Gastrocnemius medialis (tissue), 4 donors: Measurements from ENCODE around the gene TMEM150C. TPM values are rescaled to one million over a fixed set of nuclear protein-coding genes. Genes with fewer than 3 reads are reported as not detected.
"Not testable (repeated sequence)": the region's sequence is repeated elsewhere in the genome, so short reads cannot be mapped to it uniquely, and the experiment has no call there.

Experiments used
- ATAC-seq, 2 donors: fragments of 150-250 bp; one replicate each; pipeline ENCODE4 v1.9.1; 2016
- DNase-seq, 2 donors: peaks; one replicate each; pipeline ENCODE4 v3.0.0-alpha.2; 2019
- H3K27ac ChIP-seq, 4 donors: fragments of 200-600 bp; sonication (generic); 1 replicate in 1 of 4; 2 replicates in 3 of 4; pipeline ENCODE4 v1.5.1; 2016 to 2018; ENCODE audit warnings: mild to moderate bottlenecking in 2 of 4, moderate library complexity in 1 of 4
- H3K27me3 ChIP-seq, 3 donors: fragments of 200-600 bp; sonication (generic) in 2 of 3; 1 replicate in 1 of 3; 2 replicates in 2 of 3; pipeline versions ENCODE4 v1.5.1 to v1.6.0; 2016 to 2019; ENCODE audit warnings: mild to moderate bottlenecking in 1 of 3, moderate library complexity in 1 of 3
- H3K36me3 ChIP-seq, 2 donors: fragments of 200-600 bp; sonication (generic) in 1 of 2; one replicate each; pipeline ENCODE4 v1.5.1; 2017 to 2018
- H3K4me1 ChIP-seq, 2 donors: fragments of 200-600 bp; sonication (generic) in 1 of 2; one replicate each; pipeline ENCODE4 v1.5.1; 2016 to 2017; ENCODE audit warnings: mild to moderate bottlenecking in 2 of 2
- H3K4me3 ChIP-seq, 4 donors: fragments of 200-600 bp; sonication (generic) in 3 of 4; 1 replicate in 1 of 4; 2 replicates in 3 of 4; pipeline ENCODE4 v1.5.1; 2016 to 2019; ENCODE audit warnings: mild to moderate bottlenecking in 2 of 4
- H3K9me3 ChIP-seq, 3 donors: fragments of 200-600 bp; sonication (generic) in 2 of 3; 1 replicate in 1 of 3; 2 replicates in 2 of 3; pipeline ENCODE4 v1.5.1; 2016 to 2019
- POLR2A ChIP-seq, 2 donors: fragments of 450-650 bp; IDR thresholded peaks; one replicate each; pipeline ENCODE4 v1.6.1; 2017; ENCODE audit warnings: antibody characterized with exemption in 2 of 2, mild to moderate bottlenecking in 2 of 2, moderate library complexity in 2 of 2
- in situ Hi-C, 4 donors: fragments of 200-750 bp; cut with MboI; loops; one replicate each; pipeline versions ENCODE4 v1.15.0 to v1.8.0; 2017; ENCODE audit warnings: low sequenced_read_pairs in 4 of 4
- intact Hi-C: fragments of 100-400 bp; cut with DNase I; formaldehyde crosslinking; loops from one replicate; pipeline ENCODE4 v1.15.1; 2023; ENCODE audit warnings: low total_unique reads
- total RNA-seq, 4 donors: library from RNA; depleted of rRNA; stranded (reverse); fragments of >200 nt; gene quantifications; one replicate each; pipeline versions ENCODE4 v1.1.0 to v1.2.3, GENCODE V29; 2016
- TF ChIP-seq, protein P1 (sequence below), 5 experiments: fragments of 450-650 bp in 3 of 5; fragments of 200-600 bp in 2 of 5; sonication (generic) in 2 of 5; IDR thresholded peaks in 4 of 5; conservative IDR thresholded peaks in 1 of 5; 1 replicate in 4 of 5; 2 replicates in 1 of 5; pipeline ENCODE4 v1.5.1; 2016 to 2019; ENCODE audit warnings: antibody characterized with exemption in 5 of 5, mild to moderate bottlenecking in 3 of 5, moderate library complexity in 3 of 5

TMEM150C gene
- total RNA-seq, 4 donors from 2014 or later: 5.5 to 13.5 (median 7.8) TPM

GRCh38 chr4:82567444-82567843 lies 5.7 kb upstream of the TMEM150C start:
- no peaks in the 10 kb centered on the region for H3K36me3 ChIP-seq

DNA sequence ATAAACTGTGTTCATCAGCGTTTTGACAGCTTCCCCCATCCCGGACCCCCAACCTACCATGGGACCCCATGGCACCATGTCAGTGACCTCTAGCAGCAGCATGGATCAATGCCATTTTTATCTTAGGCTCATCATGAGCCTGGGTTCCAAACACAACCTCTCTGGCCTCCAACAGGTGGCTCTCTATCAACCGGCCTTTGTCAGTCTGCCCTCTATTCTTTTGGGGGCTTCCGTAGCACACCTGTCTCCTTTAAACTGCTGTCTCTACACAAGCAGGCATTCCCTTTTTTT lies 721 bp upstream of the TMEM150C start:
- ATAC-seq (no peak), DNase-seq (no peak)
- in situ Hi-C loops: no loop called here
- Histone ChIP-seq H3K4me1 (peaks cover 0 to 9% of the 10 kb centered on the region in 2 donors), H3K27me3 (no peaks in the 10 kb centered on the region), H3K27ac (no peak overlapping the region), H3K36me3 (no peaks in the 10 kb centered on the region), H3K4me3 (peak overlapping the region in 2 of 4 donors; percentile 61 to 76), H3K9me3 (no peaks in the 10 kb centered on the region)
- intact Hi-C loops: loop anchor here (5.0 kb wide), 1 partner anchor 65 kb away; no protein-coding TSS in a partner anchor
- TF ChIP-seq POLR2A (IDR thresholded peaks at IDR 0.05): no peak
- TF ChIP-seq, protein P1, sequence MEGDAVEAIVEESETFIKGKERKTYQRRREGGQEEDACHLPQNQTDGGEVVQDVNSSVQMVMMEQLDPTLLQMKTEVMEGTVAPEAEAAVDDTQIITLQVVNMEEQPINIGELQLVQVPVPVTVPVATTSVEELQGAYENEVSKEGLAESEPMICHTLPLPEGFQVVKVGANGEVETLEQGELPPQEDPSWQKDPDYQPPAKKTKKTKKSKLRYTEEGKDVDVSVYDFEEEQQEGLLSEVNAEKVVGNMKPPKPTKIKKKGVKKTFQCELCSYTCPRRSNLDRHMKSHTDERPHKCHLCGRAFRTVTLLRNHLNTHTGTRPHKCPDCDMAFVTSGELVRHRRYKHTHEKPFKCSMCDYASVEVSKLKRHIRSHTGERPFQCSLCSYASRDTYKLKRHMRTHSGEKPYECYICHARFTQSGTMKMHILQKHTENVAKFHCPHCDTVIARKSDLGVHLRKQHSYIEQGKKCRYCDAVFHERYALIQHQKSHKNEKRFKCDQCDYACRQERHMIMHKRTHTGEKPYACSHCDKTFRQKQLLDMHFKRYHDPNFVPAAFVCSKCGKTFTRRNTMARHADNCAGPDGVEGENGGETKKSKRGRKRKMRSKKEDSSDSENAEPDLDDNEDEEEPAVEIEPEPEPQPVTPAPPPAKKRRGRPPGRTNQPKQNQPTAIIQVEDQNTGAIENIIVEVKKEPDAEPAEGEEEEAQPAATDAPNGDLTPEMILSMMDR (IDR thresholded peaks at IDR 0.05 in 4 of 5, conservative IDR thresholded peaks at IDR 0.05 in 1 of 5): no peak

More at GRCh38 chr4:82567444-82567843, 5.7 kb upstream of the TMEM150C start:
- H3K27me3 ChIP-seq: no peaks in the 10 kb centered on the region
- TF ChIP-seq, protein P1 (IDR thresholded peaks at IDR 0.05 in 4 of 5, conservative IDR thresholded peaks at IDR 0.05 in 1 of 5): no peak
- no peak for TF ChIP-seq POLR2A (IDR thresholded peaks at IDR 0.05)
- intact Hi-C loops: no loop called here
- DNase-seq: no peak
- H3K4me3 ChIP-seq: no peak overlapping the region
- no peak overlapping the region for H3K27ac ChIP-seq
- no peaks in the 10 kb centered on the region for H3K9me3 ChIP-seq
- in situ Hi-C loops: no loop called here
- no peaks in the 10 kb centered on the region for H3K4me1 ChIP-seq
- no peak for ATAC-seq

DNA sequence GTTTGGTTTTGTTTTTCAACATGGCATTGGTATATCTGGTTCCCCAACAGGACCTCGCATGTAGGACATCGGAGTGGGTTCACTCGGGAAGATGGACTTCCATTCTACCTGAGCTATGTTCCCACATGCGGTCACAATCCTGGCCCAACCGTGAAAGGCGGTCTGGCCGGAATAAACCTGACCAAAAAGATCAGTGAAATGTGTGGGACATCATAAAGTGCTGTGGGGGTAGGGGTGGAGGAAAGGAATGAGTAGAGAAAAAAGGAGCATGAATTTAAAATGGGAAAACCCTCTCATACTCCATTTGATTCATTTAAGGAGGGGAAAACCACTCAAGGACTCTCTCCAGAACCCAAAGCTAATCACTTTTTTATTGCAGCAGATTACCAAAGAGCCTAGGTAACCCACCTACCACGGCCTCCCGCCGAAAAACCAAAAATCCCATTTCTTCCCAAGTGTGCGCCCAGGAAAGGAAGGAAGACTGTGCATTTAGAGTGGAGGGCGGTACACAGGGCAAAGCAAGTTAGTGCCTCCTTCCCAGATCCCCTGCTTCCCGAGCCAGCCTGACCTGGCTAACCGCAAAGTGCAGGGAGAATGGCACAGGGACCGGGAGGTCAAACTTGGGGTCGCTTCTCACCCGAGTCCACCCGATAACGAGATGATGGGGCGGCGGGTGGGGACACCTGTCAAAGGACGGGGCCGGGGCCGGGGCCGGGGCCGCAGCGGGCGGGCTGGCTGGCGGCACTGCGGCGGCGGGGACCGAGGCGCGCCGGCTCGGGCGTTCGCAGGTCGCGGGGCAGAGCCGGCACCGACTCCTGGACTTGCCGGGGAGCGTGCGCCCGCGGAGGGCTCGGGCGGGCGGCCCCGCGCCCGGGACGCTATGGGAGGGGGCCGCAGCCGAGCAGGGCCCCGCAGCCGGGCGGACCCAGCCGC lies 669 bp downstream of the TMEM150C start:
- Histone ChIP-seq H3K9me3 (no peaks in the 10 kb centered on the region), H3K4me1 (peaks cover 0 to 9% of the 10 kb centered on the region in 2 donors), H3K27ac (no peak overlapping the region), H3K4me3 (peak overlapping the region; percentile 41 to 76 (median 56)), H3K36me3 (no peaks in the 10 kb centered on the region), H3K27me3 (no peaks in the 10 kb centered on the region)
- in situ Hi-C loops (no loop called here), intact Hi-C loops (loop anchor here (5.0 kb wide), 1 partner anchor 66 kb away; no protein-coding TSS in a partner anchor)
- DNase-seq (no peak), ATAC-seq (peak; percentile 46 to 62)
- TF ChIP-seq, protein P1 (IDR thresholded peaks at IDR 0.05 in 4 of 5, conservative IDR thresholded peaks at IDR 0.05 in 1 of 5): no peak
- no peak for TF ChIP-seq POLR2A (IDR thresholded peaks at IDR 0.05)

- no peak overlapping the region for H3K4me3 ChIP-seq
- no peaks in the 10 kb centered on the region for H3K27me3 ChIP-seq
- TF ChIP-seq, protein P1 (IDR thresholded peaks at IDR 0.05 in 4 of 5, conservative IDR thresholded peaks at IDR 0.05 in 1 of 5): no peak
- no peak for TF ChIP-seq POLR2A (IDR thresholded peaks at IDR 0.05)
- intact Hi-C loops: loop anchor here (5.0 kb wide), 1 partner anchor 68 kb away; no protein-coding TSS in a partner anchor
- peaks cover 0 to 9% of the 10 kb centered on the region in 2 donors for H3K4me1 ChIP-seq
- no peaks in the 10 kb centered on the region for H3K36me3 ChIP-seq
- no peaks in the 10 kb centered on the region for H3K9me3 ChIP-seq
- in situ Hi-C loops: no loop called here
- ATAC-seq (no peak), DNase-seq (no peak)
- H3K27ac ChIP-seq: no peak overlapping the region
These were observed 2.1 kb downstream of the TMEM150C start for GRCh38 chr4:82559735-82560120.

DNA sequence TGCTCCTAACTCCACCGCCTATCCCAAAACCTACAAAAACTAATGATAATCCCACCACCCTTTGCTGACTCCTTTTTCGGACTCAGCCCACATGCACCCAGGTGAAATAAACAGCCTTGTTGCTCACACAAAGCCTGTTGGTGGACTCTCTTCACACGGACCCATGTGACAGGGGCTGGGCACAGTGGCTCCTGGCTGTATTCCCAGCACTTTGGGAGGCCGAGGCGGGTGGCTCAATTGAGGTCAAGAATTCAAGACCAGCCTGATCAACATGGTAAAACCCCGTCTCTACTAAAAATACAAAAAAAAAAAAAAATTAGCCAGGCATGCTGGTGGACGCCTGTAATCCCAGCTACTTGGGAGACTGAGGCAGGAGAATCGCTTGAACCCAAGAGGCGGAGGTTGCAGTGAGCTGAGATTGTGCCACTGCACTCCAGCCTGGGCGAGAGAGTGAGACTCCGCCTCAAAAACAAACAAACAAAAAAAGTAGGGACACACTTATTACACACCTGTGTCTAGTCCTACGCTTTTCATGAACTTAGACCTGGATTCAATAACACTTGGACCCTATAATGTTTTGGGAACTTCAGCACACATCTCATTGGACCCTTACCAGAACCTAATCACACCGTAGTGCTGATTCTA lies 2.6 kb downstream of the TMEM150C start:
- DNase-seq, ATAC-seq, H3K4me3 ChIP-seq, intact Hi-C loops, in situ Hi-C loops, H3K9me3 ChIP-seq, H3K27ac ChIP-seq, H3K4me1 ChIP-seq, H3K36me3 ChIP-seq, H3K27me3 ChIP-seq: not testable (repeated sequence)
